ENCODE data around the gene PMM1.

Gene PMM1

GRCh38 chr22:41562461-41562860, 27.2 kb downstream of the PMM1 start:
- H3K4me3 ChIP-seq (replicated peaks; ENCODE audit: insufficient read depth, low read length), result no peak overlapping the region
- no peak for DNase-seq (ENCODE audit: low read depth in 1 of 2, low spot score in 1 of 2)
- TF ChIP-seq CTCF (IDR thresholded peaks at IDR 0.05; ENCODE audit: insufficient read depth, low read length) (no peak), POLR2AphosphoS5 (IDR thresholded peaks at IDR 0.05; ENCODE audit: low read depth) (no peak), SPI1 (IDR thresholded peaks at IDR 0.05; ENCODE audit: borderline replicate concordance, low read depth) (no peak), REST (IDR thresholded peaks at IDR 0.05; ENCODE audit: insufficient replicate concordance, low read depth) (no peak), GABPA (IDR thresholded peaks at IDR 0.05; ENCODE audit: low read depth) (no peak)
- H3K27ac ChIP-seq (replicated peaks), result no peak overlapping the region
- peaks cover 12% of the 10 kb centered on the region for H3K27me3 ChIP-seq (ENCODE audit: insufficient read depth, poor library complexity, severe bottlenecking)

- no peak for DNase-seq (ENCODE audit: low read depth in 1 of 2, low spot score in 1 of 2)
- Histone ChIP-seq H3K27ac (replicated peaks) (no peak overlapping the region), H3K27me3 (ENCODE audit: insufficient read depth, poor library complexity, severe bottlenecking) (peaks cover 12% of the 10 kb centered on the region), H3K4me3 (replicated peaks; ENCODE audit: insufficient read depth, low read length) (no peak overlapping the region)
- TF ChIP-seq CTCF (IDR thresholded peaks at IDR 0.05; ENCODE audit: insufficient read depth, low read length) (no peak), POLR2AphosphoS5 (IDR thresholded peaks at IDR 0.05; ENCODE audit: low read depth) (no peak), SPI1 (IDR thresholded peaks at IDR 0.05; ENCODE audit: borderline replicate concordance, low read depth) (no peak), GABPA (IDR thresholded peaks at IDR 0.05; ENCODE audit: low read depth) (no peak), REST (IDR thresholded peaks at IDR 0.05; ENCODE audit: insufficient replicate concordance, low read depth) (no peak)
Measured at GRCh38 chr22:41561788-41562187, 27.9 kb downstream of the PMM1 start.

- no peak for TF ChIP-seq GABPA (IDR thresholded peaks at IDR 0.05; ENCODE audit: low read depth)
- TF ChIP-seq SPI1 (IDR thresholded peaks at IDR 0.05; ENCODE audit: borderline replicate concordance, low read depth), result no peak
- TF ChIP-seq CTCF (IDR thresholded peaks at IDR 0.05; ENCODE audit: insufficient read depth, low read length), result no peak
- no peak for TF ChIP-seq POLR2AphosphoS5 (IDR thresholded peaks at IDR 0.05; ENCODE audit: low read depth)
- no peak for TF ChIP-seq REST (IDR thresholded peaks at IDR 0.05; ENCODE audit: insufficient replicate concordance, low read depth)
- DNase-seq (ENCODE audit: low read depth in 1 of 2, low spot score in 1 of 2), result no peak
- peaks cover 12% of the 10 kb centered on the region for H3K27me3 ChIP-seq (ENCODE audit: insufficient read depth, poor library complexity, severe bottlenecking)
- H3K27ac ChIP-seq (replicated peaks), result no peak overlapping the region
- H3K4me3 ChIP-seq (replicated peaks; ENCODE audit: insufficient read depth, low read length), result no peak overlapping the region
Measured at GRCh38 chr22:41561335-41561734, 28.3 kb downstream of the PMM1 start.
